Kidney (tissue), 14 donors: ENCODE results near the gene EPHA1. TPM values are rescaled to one million over a fixed set of nuclear protein-coding genes. Genes with fewer than 3 reads are reported as not detected.

ENCODE experiments used
- DNase-seq, 5 donors: peaks; one replicate each; pipeline ENCODE4 v3.0.0-alpha.2; 2013 to 2020
- FAIRE-seq: peaks from 2 replicates; lab custom pipeline; 2012; peaks lifted over from hg19 to GRCh38; lab: Jason Lieb, UNC
- H3K27ac ChIP-seq, 2 donors: one replicate each; pipeline ENCODE4 v1.7.0; 2013; ENCODE audit warnings: low read depth in 2 of 2, low read length in 2 of 2, inconsistent platforms in 1 of 2
- H3K27me3 ChIP-seq: one replicate; pipeline ENCODE4 v1.7.1; 2013; ENCODE audit warnings: low read length, inconsistent platforms; ENCODE audit not compliant: control insufficient read depth, insufficient read depth
- H3K36me3 ChIP-seq, 3 donors: one replicate each; pipeline versions ENCODE4 v1.7.0 to v1.7.1; 2013; ENCODE audit warnings: low read length in 3 of 3, control low read depth in 1 of 3, inconsistent platforms in 1 of 3; ENCODE audit not compliant: insufficient read depth in 3 of 3, control insufficient read depth in 2 of 3
- H3K4me1 ChIP-seq, 3 donors: one replicate each; pipeline versions ENCODE4 v1.7.0 to v1.7.1; 2013; ENCODE audit warnings: low read length in 3 of 3, inconsistent platforms in 1 of 3, low read depth in 1 of 3; ENCODE audit not compliant: control insufficient read depth in 2 of 3, insufficient read depth in 2 of 3
- H3K4me3 ChIP-seq, 3 donors: one replicate each; pipeline versions ENCODE4 v1.7.0 to v1.8.1; 2013; ENCODE audit warnings: low read length in 3 of 3, control low read depth in 1 of 3, inconsistent platforms in 1 of 3
- H3K9ac ChIP-seq, 3 donors: one replicate each; pipeline versions ENCODE4 v1.7.0 to v1.7.1; 2013; ENCODE audit warnings: low read length in 3 of 3, control low read depth in 1 of 3, inconsistent platforms in 1 of 3
- H3K9me3 ChIP-seq, 3 donors: one replicate each; pipeline versions ENCODE4 v1.7.0 to v1.7.1; 2013; ENCODE audit warnings: low read length in 3 of 3, control low read depth in 1 of 3, inconsistent platforms in 1 of 3; ENCODE audit not compliant: control insufficient read depth in 2 of 3, insufficient read depth in 1 of 3
- CTCF ChIP-seq: IDR thresholded peaks from 3 replicates; pipeline ENCODE4 v1.5.1; 2012; ENCODE audit warnings: mild to moderate bottlenecking, moderate library complexity, borderline replicate concordance; ENCODE audit not compliant: insufficient read depth; ENCODE audit errors: extremely low read depth
- intact Hi-C: fragments of 100-400 bp; cut with DNase I; formaldehyde crosslinking; loops from one replicate; pipeline ENCODE4 v1.11.1; 2022
- polyA plus RNA-seq: library from polyadenylated mRNA; stranded (reverse); fragments of 350-450 nt; fragmentation: Illumina TruSeq; extraction: RNeasy Lipid Tissue Mini Kit (QIAGEN cat#74804); gene quantifications from one replicate; pipeline ENCODE4 v1.2.3, GENCODE V29; 2014; ENCODE audit warnings: low read depth, low replicate concordance; ENCODE audit not compliant: insufficient read depth
- total RNA-seq: library from RNA; stranded (reverse); fragmentation: NEBNext Ultra II Directional; extraction: Animal tissue kit (Norgen Biotek cat#: 25700); gene quantifications from one replicate; pipeline ENCODE4 v1.2.1, GENCODE V29; 2021
- donor health status: control.
- donor health status: control.
- donor health status: control.
- donor health status: control.
- donor health status: control.
- donor health status: DM: yes; HTN: yes; CAD: no.
- donor health status: Normal renal cell carcinoma (clear cell type).

Gene EPHA1
- total and polyA plus RNA-seq, 2 donors from 2014 or later = 6.9 to 22.3 TPM

DNA sequence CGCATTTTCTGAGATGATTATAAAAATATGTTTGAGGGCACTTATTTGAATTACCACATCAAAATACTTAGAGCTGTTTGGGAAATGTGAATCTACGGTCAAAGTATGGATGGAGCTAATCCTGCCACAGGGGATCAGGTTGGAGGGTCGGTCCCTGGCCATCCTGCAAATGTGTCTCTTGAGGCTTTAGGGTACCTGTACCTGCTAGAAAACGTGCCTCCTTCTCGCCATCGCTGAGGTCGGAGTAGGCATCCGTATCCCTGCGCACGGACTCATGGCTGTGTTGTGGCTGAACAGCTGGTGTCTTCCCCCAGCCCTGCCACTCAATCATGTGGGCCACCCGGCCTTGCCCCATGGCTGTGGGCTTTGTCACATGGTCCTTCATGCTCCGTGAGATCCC, 50.0 kb downstream of the EPHA1 start:
- Histone ChIP-seq H3K27ac (no peak overlapping the region), H3K4me1 (peaks cover 0 to 2% (median 0%) of the 10 kb centered on the region in 3 donors), H3K27me3 (peaks cover 8% of the 10 kb centered on the region), H3K36me3 (no peaks in the 10 kb centered on the region), H3K9ac (no peak overlapping the region), H3K4me3 (no peak overlapping the region), H3K9me3 (no peaks in the 10 kb centered on the region)
- no peak for FAIRE-seq
- intact Hi-C loops = no loop called here
- no peak for DNase-seq
- TF ChIP-seq CTCF = no peak

- intact Hi-C loops = no loop called here
- H3K4me1 ChIP-seq = no peaks in the 10 kb centered on the region
These were observed 52.1 kb downstream of the EPHA1 start for GRCh38 chr7:143356414-143357050.

DNA sequence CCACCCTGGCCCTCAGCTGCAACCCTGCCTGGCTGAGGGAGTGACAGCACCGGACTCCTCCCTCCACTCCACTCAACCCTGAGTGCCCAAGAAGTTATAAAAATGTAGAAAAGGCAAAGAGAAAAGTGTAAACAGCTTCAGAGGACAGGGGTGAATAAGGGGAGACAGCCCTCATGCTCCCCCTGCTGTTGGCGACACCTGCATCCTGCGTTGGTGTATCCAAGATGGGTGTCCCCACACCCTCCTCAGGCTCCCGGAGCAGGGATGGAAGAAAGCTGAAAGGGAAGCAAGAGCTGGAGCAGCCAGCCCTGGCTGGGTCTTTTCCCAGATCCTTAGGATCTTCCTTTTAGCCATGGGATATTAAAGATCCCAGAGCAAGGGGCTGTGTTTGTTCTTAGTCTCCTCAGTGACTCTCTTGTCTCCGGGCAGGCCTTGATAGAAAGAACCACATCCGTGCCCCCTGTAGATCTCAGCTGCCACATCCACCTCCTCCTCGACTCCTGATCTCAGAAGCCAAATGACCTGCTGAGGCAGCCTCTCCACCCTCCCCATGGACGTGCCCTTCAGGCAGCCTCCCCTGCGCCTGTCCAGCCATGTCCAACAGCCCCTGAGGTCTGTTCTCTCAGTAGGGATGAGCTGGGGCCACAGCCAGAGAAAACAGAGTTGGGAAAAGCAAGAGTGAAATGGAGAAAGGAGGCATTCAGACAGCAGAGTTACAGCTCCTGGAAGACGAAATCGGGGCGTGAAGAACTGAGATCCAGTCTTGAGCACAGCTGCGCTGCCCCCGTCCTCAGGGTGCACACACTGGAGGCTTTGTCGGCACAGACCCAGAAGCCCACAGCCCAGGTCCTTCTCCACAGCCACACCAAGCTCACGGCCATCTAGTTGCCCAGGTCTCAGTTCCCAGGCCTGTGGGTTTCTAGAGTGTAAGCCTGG, 52.9 kb downstream of the EPHA1 start:
- Histone ChIP-seq H3K4me1 (no peaks in the 10 kb centered on the region), H3K4me3 (no peak overlapping the region), H3K36me3 (no peaks in the 10 kb centered on the region), H3K27me3 (peaks cover 2% of the 10 kb centered on the region), H3K9ac (no peak overlapping the region), H3K27ac (no peak overlapping the region), H3K9me3 (no peaks in the 10 kb centered on the region)
- FAIRE-seq = no peak
- TF ChIP-seq CTCF = no peak
- intact Hi-C loops = no loop called here
- DNase-seq = no peak

More at GRCh38 chr7:143356414-143357050, 52.1 kb downstream of the EPHA1 start:
- Histone ChIP-seq H3K9me3 (no peaks in the 10 kb centered on the region), H3K9ac (no peak overlapping the region), H3K27me3 (peaks cover 2% of the 10 kb centered on the region), H3K36me3 (no peaks in the 10 kb centered on the region), H3K4me3 (no peak overlapping the region), H3K27ac (no peak overlapping the region)
- no peak for FAIRE-seq
- no peak for DNase-seq
- TF ChIP-seq CTCF = no peak
